ENCODE measurements around the gene IER2. TPM values are rescaled to one million over a fixed set of nuclear protein-coding genes. Genes with fewer than 3 reads are reported as not detected.

IER2 gene
- total and polyA plus RNA-seq, 2 of the 8 experiments (the other 6 are each of a cell fraction or from before 2014, with no cell fraction given), result 84.5 to 138 TPM

GRCh38 chr19:13129384-13129783, 20.8 kb upstream of the IER2 start:
- DNase-seq (ENCODE audit: low read depth in 1 of 2, low spot score in 2 of 2) (no peak), FAIRE-seq (no peak)
- WGBS, 2 experiments (ENCODE audit: extremely low coverage in 1 of 2, insufficient coverage in 1 of 2, insufficient read length in 1 of 2, insufficient replicate concordance in 2 of 2, low coverage in 1 of 2, low lambda C conversion rate in 2 of 2, missing lambda C conversion rate in 1 of 2), result 93% methylated on average over 9 of the region's 9 CpGs; no CpG with 5 or more reads in 1 of the 2 experiments
- no peak for TF ChIP-seq HDAC2 (IDR thresholded peaks at IDR 0.05; ENCODE audit: borderline replicate concordance in 1 of 2, low read depth in 2 of 2, low read length in 2 of 2)
- TF ChIP-seq SP2 (IDR thresholded peaks at IDR 0.05; ENCODE audit: low read length), result no peak
- no peak for TF ChIP-seq CEBPB (IDR thresholded peaks at IDR 0.05; ENCODE audit: low read depth, low read length)
- no peak for TF ChIP-seq HDAC6 (IDR thresholded peaks at IDR 0.05; ENCODE audit: low read depth, low read length)
- no peak for TF ChIP-seq SP4 (IDR thresholded peaks at IDR 0.05; ENCODE audit: low read length)
- TF ChIP-seq CBX5 (IDR thresholded peaks at IDR 0.05; ENCODE audit: low read depth, low read length), result no peak
- no peak for TF ChIP-seq KDM4A (IDR thresholded peaks at IDR 0.05; ENCODE audit: low read depth, low read length, severe bottlenecking)
- TF ChIP-seq RFX5 (IDR thresholded peaks at IDR 0.05; ENCODE audit: borderline replicate concordance, low read depth, low read length), result no peak
- no peak for TF ChIP-seq NANOG (IDR thresholded peaks at IDR 0.05; ENCODE audit: insufficient read depth, low read depth, low read length, poor library complexity, severe bottlenecking)
- TF ChIP-seq ATF2 (IDR thresholded peaks at IDR 0.05; ENCODE audit: low read length), result no peak
- TF ChIP-seq EZH2 (IDR thresholded peaks at IDR 0.05; ENCODE audit: low read depth, low read length, severe bottlenecking), result no peak
- TF ChIP-seq PHF8 (conservative IDR thresholded peaks at IDR 0.05; ENCODE audit: low read depth, low read length), result no peak

More at GRCh38 chr19:13129384-13129783, 20.8 kb upstream of the IER2 start:
- H2BK12ac ChIP-seq (ENCODE audit: low read depth, low read length), result no peak overlapping the region
- H4K91ac ChIP-seq (replicated peaks; ENCODE audit: insufficient read length, low read length), result no peak overlapping the region
- H2AFZ ChIP-seq (ENCODE audit: low read length), result no peak overlapping the region
- no peak overlapping the region for H2BK120ac ChIP-seq (replicated peaks; ENCODE audit: low read depth, low read length)
- no peak overlapping the region for H3K4ac ChIP-seq (replicated peaks; ENCODE audit: insufficient read length, low read depth, low read length)
- H3K14ac ChIP-seq (ENCODE audit: insufficient read length), result no peak overlapping the region
- no peak overlapping the region for H3K27ac ChIP-seq (ENCODE audit: low read depth, low read length)
- no peak overlapping the region for H3K4me2 ChIP-seq (ENCODE audit: insufficient read depth in 1 of 2, low read depth in 2 of 2, low read length in 2 of 2)
- no peaks in the 10 kb centered on the region for H3K9me3 ChIP-seq (ENCODE audit: insufficient read depth in 2 of 2, low read depth in 1 of 2, low read length in 1 of 2)
- peaks cover 0 to 11% (median 4%) of the 10 kb centered on the region in 4 experiments; a peak in 5 of 8 replicates for H3K36me3 ChIP-seq (ENCODE audit: control insufficient read depth in 2 of 4, insufficient read depth in 4 of 4, low read length in 3 of 4)
- no peak overlapping the region for H3K56ac ChIP-seq (replicated peaks; ENCODE audit: insufficient read length, low read depth, low read length)
- H3K4me3 ChIP-seq (ENCODE audit: extremely low read depth in 1 of 4, insufficient read depth in 2 of 4, low read depth in 3 of 4, low read length in 4 of 4), result no peak overlapping the region
- no peak overlapping the region for H4K8ac ChIP-seq (ENCODE audit: extremely low read depth, insufficient read depth, low read length)
- H4K5ac ChIP-seq (ENCODE audit: insufficient read length, low read depth, low read length), result no peak overlapping the region
- peaks cover 0 to 2% (median 0%) of the 10 kb centered on the region in 4 experiments; a peak in 1 of 7 replicates for H3K4me1 ChIP-seq (replicated peaks in 1 of 4; ENCODE audit: control insufficient read depth in 3 of 4, insufficient read depth in 4 of 4, low read length in 3 of 4)
- H3K79me1 ChIP-seq (ENCODE audit: low read depth, low read length), result peaks cover 37% of the 10 kb centered on the region
- no peak overlapping the region for H2AK5ac ChIP-seq (ENCODE audit: low read depth, low read length)
- peaks cover 25 to 96% of the 10 kb centered on the region in 2 experiments for H3K79me2 ChIP-seq (ENCODE audit: control insufficient read depth in 1 of 2, insufficient read depth in 2 of 2, low read length in 2 of 2)
- H3K27me3 ChIP-seq (replicated peaks in 1 of 4; ENCODE audit: control insufficient read depth in 3 of 4, extremely low read depth in 1 of 4, insufficient read depth in 3 of 4, low read length in 3 of 4), result no peaks in the 10 kb centered on the region
- no peak overlapping the region for H2BK15ac ChIP-seq (ENCODE audit: low read length)
- H3K9ac ChIP-seq (replicated peaks in 1 of 4; ENCODE audit: extremely low read depth in 1 of 4, low read depth in 3 of 4, low read length in 3 of 4), result no peak overlapping the region
- H2BK20ac ChIP-seq (ENCODE audit: low read length), result no peak overlapping the region
- no peak overlapping the region for H3K23ac ChIP-seq (ENCODE audit: insufficient read length)
- CTCF ChIA-PET (ENCODE audit: partially characterized antibody), result interaction anchor here (1.1 to 3.2 kb wide), 6 partner anchors 9 to 152 kb away, joined by 3 to 9 read pairs (median 4); no protein-coding TSS in a partner anchor
- POLR2A ChIA-PET (ENCODE audit: partially characterized antibody), result interaction anchor here (0.9 to 14.8 kb wide), 11 partner anchors 9 to 33 kb away, joined by 3 to 228 read pairs (median 4); partner anchors contain the start of genes IER2, LYL1, NACC1 and STX10
- H3K23me2 ChIP-seq (ENCODE audit: low read depth, low read length), result no peaks in the 10 kb centered on the region
- H4K20me1 ChIP-seq (replicated peaks in 1 of 2; ENCODE audit: control insufficient read depth in 1 of 2, insufficient read depth in 2 of 2, low read length in 2 of 2), result peaks cover 40 to 58% of the 10 kb centered on the region in 2 experiments
- no peak overlapping the region for H3K18ac ChIP-seq (ENCODE audit: extremely low read depth, low read length)
- no peak overlapping the region for H2BK5ac ChIP-seq (ENCODE audit: low read depth, low read length)

Measured in H1 (cell line).